Endothelial cell (in vitro differentiated cells): Measurements from ENCODE around the gene CHPF. TPM values are rescaled to one million over a fixed set of nuclear protein-coding genes. Genes with fewer than 3 reads are reported as not detected.
A peak's percentile ranks its signal among the peaks of the same experiment; 100 is the strongest.

Experiments used
- DNase-seq: peaks from one replicate; pipeline ENCODE4 v3.0.0; 2021; ENCODE audit warnings: low spot score
- H3K27ac Mint-ChIP-seq: one replicate; pipeline ENCODE4 v1.8.0; 2021; ENCODE audit warnings: mixed read lengths, inconsistent platforms; ENCODE audit not compliant: unreplicated experiment
- H3K27me3 Mint-ChIP-seq: one replicate; pipeline ENCODE4 v1.8.0; 2021; ENCODE audit warnings: mild to moderate bottlenecking, moderate library complexity, mixed read lengths, inconsistent platforms; ENCODE audit not compliant: unreplicated experiment
- H3K36me3 Mint-ChIP-seq: one replicate; pipeline ENCODE4 v1.8.0; 2021; ENCODE audit warnings: mild to moderate bottlenecking, low read depth, mixed read lengths, inconsistent platforms; ENCODE audit not compliant: unreplicated experiment
- H3K4me1 Mint-ChIP-seq: one replicate; pipeline ENCODE4 v1.8.0; 2021; ENCODE audit warnings: mild to moderate bottlenecking, mixed read lengths, inconsistent platforms; ENCODE audit not compliant: unreplicated experiment
- H3K4me3 Mint-ChIP-seq: one replicate; pipeline ENCODE4 v1.8.0; 2021; ENCODE audit warnings: mild to moderate bottlenecking, mixed read lengths, inconsistent platforms; ENCODE audit not compliant: unreplicated experiment
- H3K9me3 Mint-ChIP-seq: one replicate; pipeline ENCODE4 v1.8.0; 2021; ENCODE audit warnings: mixed read lengths, inconsistent platforms; ENCODE audit not compliant: unreplicated experiment
- total RNA-seq: library from RNA; stranded (reverse); fragmentation: NEBNext Ultra II Directional; extraction: Animal tissue kit (Norgen Biotek cat#: 25700); gene quantifications from one replicate; pipeline ENCODE4 v1.2.1, GENCODE V29; 2021; ENCODE audit not compliant: unreplicated experiment
- TF ChIP-seq, protein P1 (sequence below): fragments of 200-600 bp; sonication (generic); IDR thresholded peaks from one replicate; pipeline ENCODE4 v1.5.0; 2021; ENCODE audit warnings: antibody characterized with exemption; ENCODE audit not compliant: unreplicated experiment

The CHPF gene
- total RNA-seq, 1 donor from 2014 or later = 4.1 TPM

DNA sequence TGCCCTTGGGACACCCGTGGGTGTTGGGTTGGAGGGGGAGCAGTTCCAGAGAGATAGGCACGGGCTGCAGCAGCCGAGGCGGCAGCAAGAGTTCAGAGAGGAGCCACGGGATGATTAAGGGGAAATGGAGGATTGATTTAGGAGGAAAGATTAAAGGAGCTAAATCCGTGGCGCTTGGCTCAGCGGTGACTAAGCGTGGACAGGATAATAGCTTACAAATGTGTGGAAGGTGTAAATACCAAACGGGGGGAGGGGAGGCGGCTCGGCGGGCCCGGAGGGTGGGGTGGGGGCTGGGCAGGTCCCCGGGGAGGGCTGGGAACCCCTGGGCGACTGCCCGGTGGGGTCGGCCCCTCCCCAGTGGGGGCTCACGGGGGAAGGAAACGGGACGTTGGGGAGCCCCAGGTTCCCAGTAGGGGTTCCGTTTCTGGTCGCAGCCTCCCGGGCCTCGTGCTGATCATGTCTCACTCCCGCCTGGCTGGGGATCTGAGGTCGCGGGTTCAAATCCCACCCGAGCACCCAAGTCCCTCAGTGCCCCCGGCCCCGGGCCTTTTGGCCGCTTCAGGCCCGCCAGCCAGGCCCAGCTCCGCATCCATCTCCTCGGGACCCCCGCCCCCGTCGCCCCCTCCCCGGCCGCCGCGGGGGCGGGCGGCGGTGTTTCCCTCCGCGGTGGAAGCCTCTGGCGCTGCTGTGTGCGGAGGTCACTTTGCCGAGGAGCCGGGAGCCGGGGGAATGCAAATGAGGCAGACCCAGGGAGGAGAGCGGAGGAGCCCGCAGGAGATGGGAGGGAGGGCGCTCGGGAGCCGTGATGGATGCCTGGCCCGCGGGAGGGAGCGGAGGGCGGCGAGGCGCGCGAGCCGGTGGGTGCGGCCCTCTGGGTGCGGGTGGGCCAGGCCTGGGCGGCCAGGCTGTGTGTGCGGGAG, 21.2 kb downstream of the CHPF start:
- DNase-seq = peak; percentile 49
- Mint-ChIP-seq H3K4me3 (no peak overlapping the region), H3K4me1 (peaks cover 45% of the 10 kb centered on the region), H3K27ac (no peak overlapping the region), H3K36me3 (no peaks in the 10 kb centered on the region), H3K27me3 (peaks cover 37% of the 10 kb centered on the region), H3K9me3 (no peaks in the 10 kb centered on the region)
- TF ChIP-seq, protein P1, sequence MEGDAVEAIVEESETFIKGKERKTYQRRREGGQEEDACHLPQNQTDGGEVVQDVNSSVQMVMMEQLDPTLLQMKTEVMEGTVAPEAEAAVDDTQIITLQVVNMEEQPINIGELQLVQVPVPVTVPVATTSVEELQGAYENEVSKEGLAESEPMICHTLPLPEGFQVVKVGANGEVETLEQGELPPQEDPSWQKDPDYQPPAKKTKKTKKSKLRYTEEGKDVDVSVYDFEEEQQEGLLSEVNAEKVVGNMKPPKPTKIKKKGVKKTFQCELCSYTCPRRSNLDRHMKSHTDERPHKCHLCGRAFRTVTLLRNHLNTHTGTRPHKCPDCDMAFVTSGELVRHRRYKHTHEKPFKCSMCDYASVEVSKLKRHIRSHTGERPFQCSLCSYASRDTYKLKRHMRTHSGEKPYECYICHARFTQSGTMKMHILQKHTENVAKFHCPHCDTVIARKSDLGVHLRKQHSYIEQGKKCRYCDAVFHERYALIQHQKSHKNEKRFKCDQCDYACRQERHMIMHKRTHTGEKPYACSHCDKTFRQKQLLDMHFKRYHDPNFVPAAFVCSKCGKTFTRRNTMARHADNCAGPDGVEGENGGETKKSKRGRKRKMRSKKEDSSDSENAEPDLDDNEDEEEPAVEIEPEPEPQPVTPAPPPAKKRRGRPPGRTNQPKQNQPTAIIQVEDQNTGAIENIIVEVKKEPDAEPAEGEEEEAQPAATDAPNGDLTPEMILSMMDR = no peak

DNA sequence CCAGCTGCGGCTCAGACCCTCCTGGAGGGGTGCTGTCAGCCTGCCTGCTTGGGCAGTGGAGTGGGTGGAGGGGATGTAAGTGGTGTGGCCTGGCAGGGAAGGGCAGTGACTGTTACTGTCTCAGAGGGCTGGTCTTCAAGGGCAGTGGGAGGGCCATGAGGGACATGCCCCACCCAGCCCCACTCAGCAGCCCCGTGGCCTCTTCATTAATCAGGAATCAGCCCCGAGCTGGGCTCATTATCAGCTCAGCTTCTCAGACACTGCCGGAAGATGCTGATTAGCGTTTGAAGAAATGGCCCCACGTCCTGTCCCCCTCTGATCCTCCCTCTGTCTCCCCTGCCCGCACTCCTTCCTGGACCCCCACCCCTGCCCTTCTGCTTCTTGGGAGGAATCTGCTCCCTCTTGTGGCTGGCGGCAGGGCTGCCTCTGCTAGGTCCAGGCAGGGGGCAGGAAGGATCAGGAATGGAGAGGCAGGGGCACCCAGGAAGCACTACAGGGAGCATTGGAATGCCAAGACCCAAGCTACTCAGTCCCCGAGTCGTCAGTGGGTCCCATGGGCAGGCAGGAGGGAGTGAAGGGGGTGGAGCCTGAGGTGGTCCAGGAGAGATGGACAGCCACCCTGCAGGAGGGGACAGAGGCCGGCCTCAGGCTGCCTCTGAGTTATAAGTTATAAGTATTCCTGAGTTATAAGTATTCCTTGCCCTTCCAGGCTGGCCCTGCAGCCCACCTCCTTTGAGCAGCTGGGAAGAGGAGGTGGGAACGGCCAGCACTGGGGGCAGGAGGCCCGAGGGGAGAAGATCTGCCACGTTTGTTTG, 22.3 kb downstream of the CHPF start:
- Mint-ChIP-seq H3K27ac (no peak overlapping the region), H3K27me3 (peaks cover 36% of the 10 kb centered on the region)
- DNase-seq = peak; percentile 67

DNA sequence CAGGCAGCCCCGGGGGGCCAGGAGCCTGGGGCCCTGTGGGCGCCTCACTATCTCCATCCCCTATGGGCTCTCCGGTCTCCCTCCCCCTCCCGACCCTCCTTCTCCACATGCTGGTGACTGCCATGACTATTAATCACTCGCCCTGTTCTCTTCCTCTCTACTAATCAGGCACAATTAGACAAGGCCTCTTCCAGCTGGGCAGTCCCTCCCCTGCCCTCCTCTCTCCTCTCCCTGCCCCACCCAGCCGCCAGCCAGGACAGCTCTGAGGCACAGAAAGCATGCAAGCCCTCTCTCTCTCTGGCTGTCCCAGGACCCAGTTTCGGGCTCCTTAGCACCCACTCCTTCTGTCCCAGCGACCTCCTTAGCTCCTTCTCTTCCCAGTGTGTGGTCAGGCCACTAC, 23.5 kb downstream of the CHPF start:
- no peak for DNase-seq

More for the DNA sequence above, 22.3 kb downstream of the CHPF start:
- Mint-ChIP-seq H3K4me1 (peaks cover 53% of the 10 kb centered on the region), H3K36me3 (no peaks in the 10 kb centered on the region), H3K9me3 (no peaks in the 10 kb centered on the region), H3K4me3 (no peak overlapping the region)
- TF ChIP-seq, protein P1 = peak; percentile 62

DNA sequence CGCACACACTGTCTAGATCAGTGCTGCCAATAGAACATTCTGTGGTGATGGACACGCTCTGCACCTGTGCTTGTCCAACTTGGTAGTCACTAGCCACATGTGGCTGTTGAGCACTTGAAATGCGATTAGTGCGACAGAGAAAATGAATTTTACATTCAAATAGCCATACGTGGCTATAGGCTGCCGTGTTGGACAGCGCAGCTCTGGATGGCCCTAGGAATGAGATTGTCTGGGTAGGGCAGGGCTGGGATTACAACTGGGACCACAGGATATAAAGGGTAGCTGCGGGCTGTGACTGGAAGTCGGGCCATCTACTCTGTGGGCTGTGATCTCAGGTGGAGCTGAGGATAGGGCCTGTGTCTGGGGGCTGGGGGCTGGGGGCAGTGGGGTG, 24.1 kb downstream of the CHPF start:
- DNase-seq = no peak
- H3K36me3 Mint-ChIP-seq = no peaks in the 10 kb centered on the region
- H3K4me1 Mint-ChIP-seq = peaks cover 47% of the 10 kb centered on the region
- no peak overlapping the region for H3K4me3 Mint-ChIP-seq
- TF ChIP-seq, protein P1 = no peak
- no peaks in the 10 kb centered on the region for H3K9me3 Mint-ChIP-seq
- H3K27me3 Mint-ChIP-seq = peaks cover 30% of the 10 kb centered on the region
- no peak overlapping the region for H3K27ac Mint-ChIP-seq

More for the DNA sequence above, 23.5 kb downstream of the CHPF start:
- peaks cover 46% of the 10 kb centered on the region for H3K4me1 Mint-ChIP-seq
- H3K4me3 Mint-ChIP-seq = no peak overlapping the region
- no peaks in the 10 kb centered on the region for H3K36me3 Mint-ChIP-seq
- H3K27ac Mint-ChIP-seq = no peak overlapping the region
- TF ChIP-seq, protein P1 = no peak
- H3K9me3 Mint-ChIP-seq = no peaks in the 10 kb centered on the region
- peaks cover 32% of the 10 kb centered on the region for H3K27me3 Mint-ChIP-seq
